ENCODE measurements around the gene CDK15.
"Not testable (repeated sequence)": the region's sequence is repeated elsewhere in the genome, so short reads cannot be mapped to it uniquely, and the experiment has no call there.

The CDK15 gene

GRCh38 chr2:201790989-201791388 is 15.3 kb upstream of the CDK15 start:
- DNase-seq = no peak

GRCh38 chr2:201793631-201794030 is 12.7 kb upstream of the CDK15 start:
- no peak for DNase-seq

GRCh38 chr2:201794294-201794693 is 12.0 kb upstream of the CDK15 start:
- no peak for DNase-seq

- DNase-seq = no peak
Measured at GRCh38 chr2:201795607-201796477, 10.5 kb upstream of the CDK15 start.

GRCh38 chr2:201796478-201796865 is 9.9 kb upstream of the CDK15 start:
- no peak for DNase-seq

- DNase-seq = no peak
Measured at GRCh38 chr2:201797175-201797840, 9.0 kb upstream of the CDK15 start.

- no peak for DNase-seq
Measured at GRCh38 chr2:201798252-201798913, 8.0 kb upstream of the CDK15 start.

- DNase-seq = not testable (repeated sequence)
Measured at GRCh38 chr2:201798914-201799285, 7.4 kb upstream of the CDK15 start.

GRCh38 chr2:201807452-201807999 is 1.2 kb downstream of the CDK15 start:
- no peak for DNase-seq

- DNase-seq = no peak
Measured at GRCh38 chr2:201808027-201808426, 1.7 kb downstream of the CDK15 start.

GRCh38 chr2:201809633-201810032 is 3.3 kb downstream of the CDK15 start:
- DNase-seq = no peak

- DNase-seq = not testable (repeated sequence)
Measured at GRCh38 chr2:201810604-201811003, 4.3 kb downstream of the CDK15 start.

GRCh38 chr2:201813996-201814760 is 7.8 kb downstream of the CDK15 start:
- no peak for DNase-seq

- DNase-seq = no peak
Measured at GRCh38 chr2:201816657-201817575, 10.6 kb downstream of the CDK15 start.

GRCh38 chr2:201820383-201821007 is 14.2 kb downstream of the CDK15 start:
- no peak for DNase-seq

GRCh38 chr2:201821080-201821479 is 14.7 kb downstream of the CDK15 start:
- peak; percentile 4 for DNase-seq

GRCh38 chr2:201824212-201824611 is 17.9 kb downstream of the CDK15 start:
- DNase-seq = no peak

- no peak for DNase-seq
Measured at GRCh38 chr2:201827621-201828020, 21.3 kb downstream of the CDK15 start.

GRCh38 chr2:201828220-201828619 is 21.9 kb downstream of the CDK15 start:
- no peak for DNase-seq

- no peak for DNase-seq
Measured at GRCh38 chr2:201830666-201831065, 24.3 kb downstream of the CDK15 start.

- no peak for DNase-seq
Measured at GRCh38 chr2:201831469-201831868, 25.1 kb downstream of the CDK15 start.
